DMS53 treated with DMSO at 0.1 percent for 48 hours (cell line): Measurements from ENCODE around the gene RLBP1.

Source experiments
- DNase-seq: peaks from one replicate; lab custom pipeline; 2025; ENCODE audit not compliant: unreplicated experiment; lab: John Stamatoyannopoulos, UW

RLBP1 gene

DNA sequence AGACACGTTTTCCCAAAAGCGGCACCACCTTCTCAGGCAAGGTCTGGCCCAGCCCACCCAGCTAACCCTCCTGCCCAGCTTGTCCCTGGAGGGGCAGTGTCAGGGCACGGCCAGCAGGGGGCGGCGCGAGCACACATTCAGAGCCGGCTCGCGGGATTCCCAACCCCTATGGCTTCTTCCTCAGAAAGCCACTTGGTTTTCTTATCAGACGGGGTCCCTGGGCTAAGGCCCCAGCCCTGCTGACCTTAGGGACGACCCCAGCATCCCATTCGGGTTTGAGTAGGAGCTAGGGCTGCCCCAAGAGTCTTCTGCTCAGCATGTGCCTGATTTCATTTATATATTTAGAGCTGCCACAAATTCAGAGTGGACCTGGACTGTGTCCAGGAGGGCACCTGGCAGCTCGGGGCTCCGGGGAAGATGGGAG is 14.5 kb downstream of the RLBP1 start:
- peak; percentile 58 for DNase-seq

- DNase-seq: no peak
Measured at GRCh38 chr15:89205991-89206585, 15.3 kb downstream of the RLBP1 start.

GRCh38 chr15:89203705-89204273 is 17.6 kb downstream of the RLBP1 start:
- no peak for DNase-seq

DNA sequence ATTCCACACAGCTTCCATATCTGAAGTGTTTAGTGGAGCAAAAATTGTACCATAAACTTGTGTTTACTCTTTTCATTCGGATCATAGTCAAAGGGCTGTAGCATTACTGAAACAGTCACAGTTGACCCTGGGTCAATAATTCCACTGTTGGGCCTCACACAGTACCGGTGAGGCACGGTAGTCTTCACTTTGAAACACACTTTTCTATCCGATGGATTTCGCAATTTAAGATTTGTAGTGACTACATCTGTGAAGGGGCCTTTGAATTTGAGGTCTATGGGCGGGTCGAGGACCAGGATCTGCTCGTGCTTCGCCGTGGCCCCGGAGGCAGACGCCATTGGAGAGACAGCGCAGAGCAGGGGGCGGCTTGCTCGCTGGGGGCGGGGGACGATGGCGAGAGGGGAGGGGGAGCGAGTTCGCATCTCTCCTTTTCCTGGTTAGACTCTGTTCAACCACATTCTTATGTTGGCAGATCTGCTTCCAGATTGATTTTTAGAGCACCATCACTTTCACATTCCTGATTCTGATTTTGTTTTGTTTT is 19.8 kb downstream of the RLBP1 start:
- no peak for DNase-seq

- DNase-seq: no peak
Measured at GRCh38 chr15:89200182-89200581, 21.2 kb downstream of the RLBP1 start.

DNA sequence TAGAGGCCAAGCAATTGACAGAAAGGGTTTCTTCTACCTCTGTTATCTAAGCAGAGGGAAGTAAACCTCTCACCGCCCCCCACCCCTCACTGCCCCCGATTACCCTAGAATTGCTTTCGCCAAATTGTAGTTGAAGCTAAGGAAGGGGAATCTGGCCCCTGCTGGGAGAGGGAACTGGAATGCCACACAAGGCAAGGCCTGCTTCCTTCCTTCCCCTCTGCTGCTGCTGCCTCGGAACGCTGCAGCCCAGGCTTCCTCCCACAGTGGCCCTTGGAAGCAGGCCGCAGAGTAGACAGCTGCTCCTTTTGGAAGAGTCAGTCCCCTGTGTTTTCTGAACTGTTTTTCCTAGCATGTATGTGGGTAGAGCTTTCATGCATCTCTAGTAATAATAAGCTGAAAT is 21.6 kb downstream of the RLBP1 start:
- no peak for DNase-seq

DNA sequence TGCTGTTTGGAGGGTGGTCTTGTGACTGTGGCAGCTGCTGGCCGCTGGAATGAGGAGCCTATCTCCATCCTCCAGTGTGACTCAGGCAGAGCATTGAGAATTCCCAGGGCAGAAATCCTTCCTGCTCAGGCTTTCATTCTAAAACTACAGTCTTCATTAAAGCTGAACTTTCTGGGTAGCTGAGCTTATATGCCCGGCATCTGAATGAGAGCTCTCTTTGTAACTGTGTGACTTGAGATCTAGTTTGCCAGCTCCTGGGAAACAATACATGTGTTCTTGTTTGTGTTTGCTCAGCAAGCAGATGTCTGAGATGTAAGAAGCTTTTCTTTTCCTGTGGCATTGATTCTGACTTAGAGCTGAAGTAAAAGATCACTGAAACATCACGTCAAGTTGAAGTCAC is 22.4 kb downstream of the RLBP1 start:
- DNase-seq: no peak

GRCh38 chr15:89198196-89198595 is 23.2 kb downstream of the RLBP1 start:
- DNase-seq: no peak

DNA sequence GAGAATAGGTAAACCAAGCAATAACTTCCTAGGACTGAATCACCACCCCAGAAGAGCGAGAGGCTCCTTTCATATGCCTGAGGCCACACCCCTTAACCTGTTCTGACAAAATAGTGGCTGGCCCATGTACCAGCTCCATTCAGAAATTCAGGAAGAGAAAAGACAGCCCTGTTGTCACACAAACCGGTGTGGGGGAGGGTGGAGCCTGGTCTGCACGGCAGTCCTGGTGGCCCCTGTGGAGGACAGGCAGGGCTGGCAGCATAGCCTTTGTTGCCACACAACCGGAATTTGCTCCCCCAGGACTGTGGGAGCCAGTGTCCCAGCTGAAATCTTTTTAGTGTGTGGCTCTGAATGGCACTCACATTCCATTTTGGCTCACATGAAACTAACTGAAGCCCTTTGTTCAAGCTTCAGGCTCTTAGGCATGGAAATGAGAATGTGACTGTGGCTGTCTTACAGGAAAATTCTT is 23.8 kb downstream of the RLBP1 start:
- no peak for DNase-seq

- no peak for DNase-seq
Measured at GRCh38 chr15:89196994-89197393, 24.4 kb downstream of the RLBP1 start.

GRCh38 chr15:89196241-89196640 is 25.1 kb downstream of the RLBP1 start:
- DNase-seq: no peak

GRCh38 chr15:89195836-89196235 is 25.5 kb downstream of the RLBP1 start:
- no peak for DNase-seq

GRCh38 chr15:89194608-89195007 is 26.8 kb downstream of the RLBP1 start:
- no peak for DNase-seq

GRCh38 chr15:89192766-89193165 is 28.6 kb downstream of the RLBP1 start:
- no peak for DNase-seq

DNA sequence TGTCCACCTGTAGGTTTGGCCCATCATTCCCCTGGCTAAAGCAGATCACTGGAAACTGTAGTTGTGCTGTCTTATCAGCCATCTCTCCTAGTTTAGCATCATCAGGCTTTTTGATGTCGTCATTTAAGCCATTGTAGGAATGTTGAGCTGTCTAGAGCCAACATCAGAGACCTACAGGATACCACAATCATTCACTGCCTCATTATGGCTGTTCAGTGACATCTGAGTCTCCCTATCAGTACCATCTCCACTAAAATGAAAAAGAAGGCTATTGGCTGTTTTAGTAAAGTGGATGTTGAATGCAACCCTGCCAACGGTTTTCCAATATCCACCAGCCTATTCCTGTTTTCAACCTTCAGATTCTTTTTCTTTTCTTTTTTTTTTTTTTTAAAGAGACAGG is 29.2 kb downstream of the RLBP1 start:
- no peak for DNase-seq

DNA sequence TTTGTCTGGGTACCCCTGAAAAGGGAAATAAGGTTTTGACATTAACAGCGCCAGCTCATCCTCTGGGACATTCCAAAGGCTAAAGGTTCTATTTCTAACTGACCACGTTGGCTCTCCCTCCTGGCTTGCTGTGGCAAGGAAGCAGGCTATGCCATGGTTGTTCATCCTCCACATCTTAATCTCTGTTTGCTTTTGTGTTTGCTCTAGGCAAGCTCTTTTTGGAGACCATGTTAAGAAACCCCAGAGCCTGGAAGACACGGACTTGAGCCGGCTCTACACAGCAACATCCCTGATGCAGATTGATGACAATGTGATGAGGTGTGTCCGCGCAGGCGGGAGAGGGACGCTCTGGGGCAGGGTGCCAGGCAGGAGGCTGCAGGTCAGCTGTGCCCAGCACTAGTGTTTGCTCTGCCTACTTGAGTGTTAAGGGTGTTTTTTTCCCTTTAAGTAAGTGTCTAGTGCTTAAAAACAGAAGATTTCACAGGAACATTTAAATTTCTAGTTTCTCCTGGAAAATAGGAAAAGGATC is 33.3 kb downstream of the RLBP1 start:
- no peak for DNase-seq

DNA sequence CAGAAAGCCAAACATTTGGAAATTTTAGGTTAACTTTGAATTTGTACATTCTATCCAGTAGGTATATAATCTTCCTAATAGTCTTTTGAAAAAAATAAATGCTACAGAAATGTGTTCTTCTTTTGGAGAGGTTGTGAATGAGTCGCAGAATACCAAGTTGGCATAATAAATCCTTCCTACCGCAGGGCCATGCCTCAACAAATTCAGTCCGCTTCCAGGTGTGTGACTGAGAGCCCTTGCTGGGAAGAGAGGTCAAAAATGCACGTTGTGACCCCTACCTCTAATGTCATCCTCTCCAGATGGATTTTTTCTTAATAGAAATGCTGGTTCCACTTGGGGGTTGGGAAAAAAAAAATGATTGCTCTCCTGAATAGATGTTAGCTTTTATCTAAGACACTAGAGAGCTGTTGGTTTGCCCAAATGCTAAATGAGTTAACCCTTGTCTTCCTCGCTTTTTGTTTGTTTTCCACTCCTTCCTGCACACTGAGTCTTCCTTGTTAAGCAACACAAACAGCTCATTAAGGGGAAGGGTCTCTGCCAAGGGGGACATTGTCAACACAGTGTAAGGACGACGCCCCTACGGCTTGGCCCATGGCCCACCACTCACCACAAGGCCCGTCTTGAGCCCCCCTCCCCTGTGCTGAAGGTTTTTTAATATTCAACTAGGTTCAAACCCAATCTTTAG is 33.9 kb downstream of the RLBP1 start:
- no peak for DNase-seq

DNA sequence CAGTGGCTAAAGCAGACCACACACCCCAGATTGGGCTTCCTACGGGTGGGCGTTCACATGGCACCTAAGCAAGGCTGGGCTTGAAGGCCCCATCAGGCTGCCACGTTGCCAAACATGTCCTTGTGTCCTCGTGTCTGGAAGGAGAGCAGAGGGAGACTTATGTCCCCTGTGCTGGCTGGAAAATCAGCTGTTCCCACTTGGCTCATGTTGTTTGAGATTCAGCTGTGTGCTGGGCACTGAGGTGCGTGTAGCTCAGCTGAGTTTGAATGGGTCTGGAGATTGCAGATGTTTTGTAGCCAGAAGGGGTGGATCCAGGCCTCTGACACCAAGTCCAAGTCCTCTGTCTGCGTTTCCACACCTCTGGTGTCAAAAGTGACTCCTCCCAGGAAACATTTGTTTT is 34.6 kb downstream of the RLBP1 start:
- DNase-seq: no peak

- no peak for DNase-seq
Measured at GRCh38 chr15:89184886-89185526, 36.4 kb downstream of the RLBP1 start.

- no peak for DNase-seq
Measured at GRCh38 chr15:89184357-89184756, 37.0 kb downstream of the RLBP1 start.
